H9 (cell line): ENCODE measurements around the gene GRM3. TPM values are rescaled to one million over a fixed set of nuclear protein-coding genes. Genes with fewer than 3 reads are reported as not detected.

Source experiments
- DNase-seq: peaks from one replicate; pipeline ENCODE4 v3.0.0-alpha.2; 2017
- H2AFZ ChIP-seq: one replicate; pipeline ENCODE4 v1.6.1; 2013; ENCODE audit warnings: mild to moderate bottlenecking, low read length, control low read depth, moderate library complexity
- H2AK5ac ChIP-seq: 2 replicates; pipeline ENCODE4 v1.6.1; 2013; ENCODE audit warnings: low read length, control low read depth, mixed read lengths; ENCODE audit not compliant: insufficient read length
- H2BK120ac ChIP-seq: one replicate; pipeline ENCODE4 v1.6.1; 2013; ENCODE audit warnings: low read depth, mild to moderate bottlenecking, low read length, control low read depth, inconsistent platforms; ENCODE audit not compliant: poor library complexity, severe bottlenecking
- H2BK12ac ChIP-seq: 2 replicates; pipeline ENCODE4 v1.6.1; 2013; ENCODE audit warnings: low read length, control low read depth, mixed read lengths, low read depth; ENCODE audit not compliant: insufficient read length
- H2BK15ac ChIP-seq: 2 replicates; pipeline ENCODE4 v1.6.1; 2013; ENCODE audit warnings: low read depth, low read length, control low read depth
- H2BK20ac ChIP-seq: one replicate; pipeline ENCODE4 v1.6.1; 2013; ENCODE audit warnings: low read depth, mild to moderate bottlenecking, low read length, control low read depth, inconsistent platforms; ENCODE audit not compliant: poor library complexity, severe bottlenecking
- H2BK5ac ChIP-seq: 2 replicates; pipeline ENCODE4 v1.6.1; 2013; ENCODE audit warnings: low read length, control low read depth, mixed read lengths; ENCODE audit not compliant: insufficient read length
- H3K14ac ChIP-seq: 2 replicates; pipeline ENCODE4 v1.6.1; 2013; ENCODE audit warnings: low read length, control low read depth; ENCODE audit not compliant: insufficient read depth
- H3K18ac ChIP-seq: 2 replicates; pipeline ENCODE4 v1.6.1; 2013; ENCODE audit warnings: low read depth, mild to moderate bottlenecking, mixed read lengths, low read length, control low read depth; ENCODE audit not compliant: insufficient read length
- H3K23ac ChIP-seq: 2 replicates; pipeline ENCODE4 v1.6.1; 2013; ENCODE audit warnings: low read length, control low read depth, mixed read lengths, low read depth; ENCODE audit not compliant: insufficient read length
- H3K23me2 ChIP-seq: 2 replicates; pipeline ENCODE4 v1.6.1; 2013; ENCODE audit warnings: low read depth, mild to moderate bottlenecking, mixed read lengths, low read length, control low read depth; ENCODE audit not compliant: insufficient read length, poor library complexity, severe bottlenecking
- H3K27ac ChIP-seq: 2 replicates; pipeline ENCODE4 v1.5.1; 2013; ENCODE audit warnings: low read length, control low read depth, mixed read lengths, low read depth; ENCODE audit not compliant: insufficient read length
- H3K27me3 ChIP-seq: 2 replicates; pipeline ENCODE4 v1.6.1; 2013; ENCODE audit warnings: low read length, control low read depth, inconsistent platforms; ENCODE audit not compliant: insufficient read depth
- H3K4ac ChIP-seq: 2 replicates; pipeline ENCODE4 v1.6.1; 2013; ENCODE audit warnings: low read depth, mild to moderate bottlenecking, control low read depth, inconsistent platforms, low read length, moderate library complexity
- H3K4me1 ChIP-seq: 2 replicates; pipeline ENCODE4 v1.6.1; 2013; ENCODE audit warnings: low read length, control low read depth, inconsistent platforms; ENCODE audit not compliant: insufficient read depth
- H3K4me2 ChIP-seq: 2 replicates; pipeline ENCODE4 v1.6.1; 2013; ENCODE audit warnings: low read length, control low read depth, mixed read lengths; ENCODE audit not compliant: insufficient read length, insufficient read depth
- H3K56ac ChIP-seq: 2 replicates; pipeline ENCODE4 v1.6.1; 2013; ENCODE audit warnings: low read depth, mild to moderate bottlenecking, mixed read lengths, low read length, control low read depth; ENCODE audit not compliant: insufficient read length
- H3K79me1 ChIP-seq: 2 replicates; pipeline ENCODE4 v1.6.1; 2013; ENCODE audit warnings: low read depth, mild to moderate bottlenecking, moderate library complexity, low read length, control low read depth, inconsistent platforms; ENCODE audit not compliant: insufficient read depth, poor library complexity, severe bottlenecking
- H3K79me2 ChIP-seq: 2 replicates; pipeline ENCODE4 v1.6.1; 2013; ENCODE audit warnings: low read length, control low read depth, inconsistent platforms; ENCODE audit not compliant: insufficient read depth
- H3K9ac ChIP-seq: 2 replicates; pipeline ENCODE4 v1.6.1; 2013; ENCODE audit warnings: low read length, control low read depth, mixed read lengths; ENCODE audit not compliant: insufficient read length; ENCODE audit errors: extremely low read depth
- H3K9me3 ChIP-seq: one replicate; pipeline ENCODE4 v1.6.1; 2013; ENCODE audit warnings: low read depth, low read length, inconsistent platforms; ENCODE audit not compliant: control insufficient read depth
- H3T11ph ChIP-seq: one replicate; pipeline ENCODE4 v1.6.1; 2013; ENCODE audit warnings: mild to moderate bottlenecking, low read length, control low read depth, inconsistent platforms
- H4K20me1 ChIP-seq: one replicate; pipeline ENCODE4 v1.6.1; 2013; ENCODE audit not compliant: control insufficient read depth, insufficient read length, insufficient read depth
- H4K5ac ChIP-seq: 2 replicates; pipeline ENCODE4 v1.6.1; 2013; ENCODE audit warnings: low read depth, mild to moderate bottlenecking, mixed read lengths, low read length, control low read depth; ENCODE audit not compliant: insufficient read length
- H4K8ac ChIP-seq: replicated peaks from 2 replicates; pipeline ENCODE4 v1.6.1; 2013; ENCODE audit warnings: low read length, control low read depth, mixed read lengths, low read depth; ENCODE audit not compliant: insufficient read length
- H4K91ac ChIP-seq: 2 replicates; pipeline ENCODE4 v1.6.1; 2013; ENCODE audit warnings: low read depth, mild to moderate bottlenecking, moderate library complexity, mixed read lengths, low read length, control low read depth; ENCODE audit not compliant: insufficient read length
- H3K27ac Mint-ChIP-seq, 3 experiments: 2 replicates in 2 of 3; 3 replicates in 1 of 3; pipeline ENCODE4 v1.8.0; 2020 to 2021; ENCODE audit warnings: mixed read lengths in 3 of 3, mild to moderate bottlenecking in 1 of 3, moderate library complexity in 1 of 3
- H3K27me3 Mint-ChIP-seq: 2 replicates; pipeline ENCODE4 v1.8.0; 2021; ENCODE audit warnings: low read depth, mild to moderate bottlenecking, moderate library complexity, mixed read lengths
- H3K36me3 Mint-ChIP-seq, 3 experiments: 2 replicates in 2 of 3; 3 replicates in 1 of 3; pipeline ENCODE4 v1.8.0; 2020 to 2021; ENCODE audit warnings: low read depth in 3 of 3, mixed read lengths in 3 of 3; ENCODE audit not compliant: insufficient read depth in 1 of 3
- H3K4me1 Mint-ChIP-seq, 2 experiments: 2 replicates each; pipeline ENCODE4 v1.8.0; 2020; ENCODE audit warnings: mixed read lengths in 2 of 2
- H3K4me3 Mint-ChIP-seq, 2 experiments: 2 replicates in 1 of 2; 3 replicates in 1 of 2; pipeline ENCODE4 v1.8.0; 2020 to 2021; ENCODE audit warnings: mild to moderate bottlenecking in 2 of 2, mixed read lengths in 2 of 2, moderate library complexity in 1 of 2
- H3K9me3 Mint-ChIP-seq, 2 experiments: 2 replicates in 1 of 2; 3 replicates in 1 of 2; pipeline ENCODE4 v1.8.0; 2020; ENCODE audit warnings: mild to moderate bottlenecking in 2 of 2, mixed read lengths in 2 of 2, moderate library complexity in 1 of 2
- CTCF ChIP-seq: fragments of 200-600 bp; sonication (generic); conservative IDR thresholded peaks from 3 replicates; pipeline ENCODE4 v1.8.0; 2021; ENCODE audit warnings: antibody characterized with exemption, mild to moderate bottlenecking
- total RNA-seq: library from RNA; stranded (reverse); gene quantifications from 2 replicates; pipeline ENCODE4 v1.2.1, GENCODE V29; 2021

Gene GRM3
- total RNA-seq, 1 experiment from 2014 or later = 0.15 TPM

- no peak overlapping the region for H3K4ac ChIP-seq
These were observed 129.6 kb downstream of the GRM3 start for GRCh38 chr7:86773309-86773708.

More at GRCh38 chr7:86773309-86773708, 129.6 kb downstream of the GRM3 start:
- no peak for TF ChIP-seq CTCF
- Histone ChIP-seq H3K23ac (no peak overlapping the region), H3T11ph (no peak overlapping the region), H3K9me3 (no peaks in the 10 kb centered on the region), H4K91ac (no peak overlapping the region), H3K23me2 (no peaks in the 10 kb centered on the region), H4K5ac (no peak overlapping the region), H4K8ac (no peak overlapping the region), H3K27ac (no peak overlapping the region), H2AFZ (no peak overlapping the region), H3K4me1 (no peaks in the 10 kb centered on the region), H3K18ac (no peak overlapping the region), H2BK15ac (no peak overlapping the region), H2BK12ac (no peak overlapping the region), H3K79me1 (no peaks in the 10 kb centered on the region), H2BK5ac (no peak overlapping the region), H4K20me1 (no peaks in the 10 kb centered on the region), H3K4me2 (no peak overlapping the region), H2BK20ac (no peak overlapping the region), H2AK5ac (no peak overlapping the region), H3K14ac (no peak overlapping the region), H2BK120ac (no peak overlapping the region), H3K9ac (no peak overlapping the region), H3K79me2 (no peaks in the 10 kb centered on the region), H3K27me3 (no peaks in the 10 kb centered on the region), H3K56ac (no peak overlapping the region)
- Mint-ChIP-seq H3K9me3 (no peaks in the 10 kb centered on the region), H3K27ac (no peak overlapping the region), H3K27me3 (no peaks in the 10 kb centered on the region), H3K4me1 (peaks cover 4 to 5% of the 10 kb centered on the region in 2 experiments; a peak in 3 of 4 replicates), H3K36me3 (no peaks in the 10 kb centered on the region), H3K4me3 (no peak overlapping the region)
- DNase-seq = no peak
